Activated CD4-positive, alpha-beta T cell treated with anti-CD3 and anti-CD28 coated beads for 48 hours (primary cell): ENCODE data around the gene FOXJ3.

Source experiments
- DNase-seq: peaks from one replicate; pipeline ENCODE4 v3.0.0-alpha.2; 2020

FOXJ3 gene

DNA sequence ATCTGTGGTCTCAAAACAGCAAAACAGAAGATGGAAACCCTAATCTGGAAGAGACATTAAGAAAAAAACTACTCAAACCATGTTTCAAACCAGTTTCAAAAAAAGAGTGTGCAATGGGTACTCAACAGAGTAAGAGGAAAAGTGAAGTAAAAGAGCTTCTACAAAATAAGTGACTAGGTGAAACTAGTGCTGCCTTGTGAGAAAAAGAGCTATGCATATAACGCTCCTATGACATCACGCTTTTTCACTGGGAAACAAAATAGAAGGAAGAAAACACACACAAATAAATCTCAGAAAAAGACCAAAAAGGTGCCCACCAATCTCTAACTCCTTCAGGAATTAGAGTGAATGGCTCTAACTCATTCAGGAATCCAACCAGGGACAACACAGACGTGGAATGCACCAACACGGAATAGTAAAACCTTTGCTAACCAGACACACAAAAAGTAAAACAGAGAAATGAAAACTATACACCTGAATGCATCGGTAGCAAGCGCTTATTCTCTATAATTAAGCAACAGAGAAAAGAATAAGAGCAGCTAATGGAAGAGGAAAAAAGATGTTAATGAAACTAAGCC, 1.3 kb downstream of the FOXJ3 start:
- no peak for DNase-seq

DNA sequence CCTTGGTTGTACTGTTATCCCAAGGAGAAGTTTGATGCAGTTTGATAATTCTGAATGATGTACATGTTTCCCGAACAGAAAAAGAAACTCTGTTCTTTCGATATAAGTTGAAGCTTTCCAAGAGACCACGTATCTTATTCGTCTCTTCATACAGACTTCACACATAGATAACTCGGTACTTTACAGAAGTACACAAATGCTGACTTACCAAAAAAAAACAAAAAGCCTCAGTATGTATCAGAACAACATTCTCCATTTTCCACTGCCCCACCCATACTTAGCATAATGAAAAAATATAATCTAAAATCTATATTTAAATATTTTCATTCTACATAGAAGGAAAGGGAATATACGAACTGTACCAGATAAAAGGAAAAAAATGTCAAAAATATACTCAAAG, 2.2 kb downstream of the FOXJ3 start:
- DNase-seq = no peak

DNA sequence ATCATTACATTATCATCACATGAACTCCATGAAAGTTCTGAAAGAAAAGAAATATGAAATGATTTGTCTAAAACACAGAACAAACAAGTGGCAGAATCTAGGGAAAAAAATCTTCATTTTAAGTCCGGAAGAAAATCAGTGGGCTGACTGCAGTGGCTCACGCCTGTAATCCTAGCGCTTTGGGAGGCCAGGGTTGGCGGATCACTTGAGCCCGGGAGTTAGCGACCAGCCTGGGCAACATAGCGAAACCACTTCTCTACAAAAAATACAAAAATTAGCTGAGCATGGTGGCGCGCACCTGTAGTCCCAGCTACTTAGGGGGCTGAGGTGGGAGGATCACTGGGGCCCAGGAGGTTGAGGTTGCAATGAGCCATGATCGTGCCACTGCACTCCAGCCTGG, 4.8 kb downstream of the FOXJ3 start:
- no peak for DNase-seq

DNA sequence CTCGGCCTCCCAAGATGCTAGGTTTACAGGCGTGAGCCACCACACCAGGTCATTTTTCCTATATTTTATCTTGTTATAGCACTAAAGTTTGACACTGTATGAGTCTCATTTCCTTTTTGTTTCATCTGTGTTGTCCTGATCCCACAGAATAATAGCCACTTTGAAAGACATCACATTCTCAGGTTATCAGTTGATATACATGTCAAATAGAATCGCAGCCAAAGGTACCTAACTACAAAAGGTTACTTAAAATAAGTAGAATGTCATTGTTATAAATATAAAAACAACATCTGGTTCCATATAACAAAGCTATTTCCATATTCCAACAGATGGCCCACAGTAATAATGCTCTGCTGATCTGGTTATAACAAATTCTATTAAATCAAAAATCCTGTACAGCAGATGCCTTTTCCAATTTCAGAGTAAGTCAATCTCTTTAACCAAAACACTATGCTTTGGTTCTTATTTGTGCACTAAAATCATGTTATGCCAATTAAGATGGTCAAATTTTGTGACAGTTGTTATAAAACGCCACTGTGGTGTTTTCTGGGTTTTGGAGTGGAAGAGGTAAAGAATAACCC, 6.0 kb downstream of the FOXJ3 start:
- DNase-seq = no peak

DNA sequence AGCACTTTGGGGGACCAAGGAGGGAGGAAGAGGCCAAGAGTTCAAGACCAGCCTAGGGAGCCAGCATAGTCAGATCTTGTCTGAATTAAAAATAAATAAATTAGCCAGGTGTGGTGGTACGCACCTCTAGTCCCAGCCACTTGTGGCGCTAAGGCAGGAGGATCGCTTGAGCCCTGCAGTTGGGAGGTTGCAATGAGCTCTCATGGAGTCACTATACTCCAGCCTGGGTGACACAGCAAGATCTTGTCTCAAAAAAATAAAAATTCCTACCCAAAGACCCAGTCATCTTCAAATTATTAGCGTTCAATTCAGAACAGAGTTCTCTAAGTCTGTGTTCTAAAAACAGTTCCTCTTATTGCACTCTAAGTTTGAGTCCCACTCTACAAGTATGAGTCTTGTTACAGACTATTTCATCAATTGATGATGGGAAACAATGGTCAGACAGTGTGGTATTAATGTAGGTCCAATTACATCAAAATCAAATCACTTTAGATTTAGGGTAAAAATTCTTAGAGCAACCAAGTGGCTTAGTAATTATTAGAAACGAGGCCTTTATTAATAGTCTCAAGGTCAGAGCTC, 6.9 kb downstream of the FOXJ3 start:
- DNase-seq = no peak

DNA sequence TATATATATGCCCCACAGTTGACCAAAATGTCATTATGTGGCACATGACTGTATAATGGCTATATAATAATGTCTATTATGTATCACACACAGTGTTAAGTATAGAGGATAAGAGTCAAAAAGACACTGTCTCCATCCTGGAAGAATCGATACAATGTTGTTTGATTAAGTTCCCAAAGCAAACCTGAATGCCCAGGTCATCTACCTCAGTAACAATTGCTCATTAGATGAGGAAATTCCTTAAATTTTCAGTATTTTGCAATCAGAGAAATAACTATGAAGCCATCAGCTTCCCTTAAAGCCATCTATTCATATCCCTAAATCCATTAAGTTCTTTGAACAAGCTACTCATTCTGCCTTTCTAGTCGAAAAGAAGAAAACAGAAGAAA, 10.0 kb downstream of the FOXJ3 start:
- no peak for DNase-seq

DNA sequence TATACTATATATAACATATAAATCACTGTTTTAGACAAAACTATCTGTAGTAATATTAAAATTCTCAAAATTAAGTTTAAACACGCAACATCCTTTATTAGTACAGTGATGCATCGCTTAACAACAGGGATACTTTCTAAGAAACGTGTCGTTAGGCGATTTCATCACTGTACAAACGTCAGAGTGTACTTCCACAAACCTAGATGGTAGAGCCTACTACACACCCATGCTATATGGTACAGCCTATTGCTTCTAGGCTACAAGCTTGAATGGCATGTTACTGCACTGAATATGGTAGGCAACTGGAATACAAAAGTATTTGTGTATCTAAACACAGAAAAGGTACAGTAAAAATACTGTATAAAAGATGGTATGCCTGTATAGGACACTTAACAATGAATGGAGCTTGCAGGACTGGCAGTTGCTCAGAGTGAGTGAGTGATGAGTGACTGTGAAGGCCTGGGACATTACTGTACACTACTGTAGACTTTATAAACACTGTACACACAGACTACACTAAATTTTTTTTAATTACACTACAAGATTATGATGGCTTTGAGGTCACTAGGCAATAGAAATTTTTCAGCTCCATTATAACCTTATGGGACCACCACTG, 10.5 kb downstream of the FOXJ3 start:
- no peak for DNase-seq

DNA sequence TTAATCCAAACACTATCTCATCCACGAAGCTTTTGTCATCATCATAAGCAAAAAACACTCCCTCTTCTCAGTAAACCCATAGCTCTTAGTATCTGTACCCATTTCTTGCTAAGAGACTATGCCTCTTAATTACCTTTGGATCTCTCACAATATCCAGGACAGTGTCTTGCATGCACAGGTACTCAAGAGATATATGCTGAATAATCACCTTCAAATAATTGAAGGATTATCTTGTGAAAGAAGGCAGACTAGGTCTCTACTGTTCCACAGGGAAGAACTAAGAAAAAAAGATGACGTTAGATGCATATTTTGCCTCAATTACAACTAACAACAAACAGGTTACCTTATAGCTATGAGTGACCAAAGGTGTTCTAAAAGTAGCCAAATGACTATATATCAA, 11.5 kb downstream of the FOXJ3 start:
- no peak for DNase-seq

DNA sequence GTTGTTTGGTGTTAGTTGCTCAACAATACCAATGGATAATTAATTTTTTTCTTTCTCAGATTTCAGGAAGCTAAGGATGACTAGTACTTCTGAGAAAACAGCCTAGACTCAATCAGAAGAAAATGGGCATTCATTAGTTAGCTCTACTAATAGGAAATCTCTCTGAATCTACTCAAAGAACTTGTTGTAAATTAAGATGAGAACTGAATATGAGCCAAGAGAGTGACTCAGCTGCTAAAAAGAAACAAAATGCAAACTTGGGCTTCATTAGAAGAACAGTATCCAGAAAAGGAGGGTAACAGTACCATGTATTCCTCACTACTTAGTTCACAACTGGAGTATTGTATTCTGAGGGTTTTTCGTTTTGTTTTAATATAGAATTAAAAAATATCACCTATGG, 12.5 kb downstream of the FOXJ3 start:
- no peak for DNase-seq

DNA sequence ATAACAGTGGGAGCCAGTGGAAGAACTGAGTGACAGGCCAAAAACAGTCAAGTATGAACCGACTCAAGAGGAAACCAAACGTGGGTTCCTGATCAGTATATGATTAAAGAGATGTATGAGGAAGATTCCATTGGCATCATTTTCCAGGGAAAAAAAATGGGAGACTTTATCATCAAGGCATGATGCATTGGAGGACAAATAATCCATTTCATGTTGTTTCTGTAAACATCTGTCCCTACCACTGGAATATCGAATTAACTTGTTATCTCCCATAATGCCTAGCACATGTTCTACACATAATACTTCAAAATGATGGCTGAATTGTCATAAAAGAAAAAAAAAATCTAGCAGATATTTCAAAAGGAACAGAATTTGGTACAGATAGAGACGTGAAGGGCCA, 13.3 kb downstream of the FOXJ3 start:
- no peak for DNase-seq

DNA sequence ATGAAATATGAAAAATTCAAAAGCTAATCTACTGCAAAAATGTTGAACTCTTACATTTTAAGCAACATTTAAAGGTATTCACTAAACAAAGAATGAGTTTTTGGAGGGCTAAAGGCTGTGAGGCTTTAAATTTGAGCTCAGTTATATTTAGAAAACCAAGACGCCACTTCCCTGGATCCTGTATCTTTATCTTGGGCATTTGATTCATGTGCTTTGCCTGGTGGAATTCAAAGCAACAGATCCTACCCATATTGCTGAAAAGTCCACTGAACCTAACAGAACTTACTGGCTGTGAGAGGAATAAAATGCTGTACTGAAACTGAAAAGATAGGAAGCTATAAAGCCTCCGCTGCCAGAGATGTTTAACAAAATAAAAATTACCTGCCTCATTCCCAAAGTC, 14.3 kb downstream of the FOXJ3 start:
- no peak for DNase-seq

DNA sequence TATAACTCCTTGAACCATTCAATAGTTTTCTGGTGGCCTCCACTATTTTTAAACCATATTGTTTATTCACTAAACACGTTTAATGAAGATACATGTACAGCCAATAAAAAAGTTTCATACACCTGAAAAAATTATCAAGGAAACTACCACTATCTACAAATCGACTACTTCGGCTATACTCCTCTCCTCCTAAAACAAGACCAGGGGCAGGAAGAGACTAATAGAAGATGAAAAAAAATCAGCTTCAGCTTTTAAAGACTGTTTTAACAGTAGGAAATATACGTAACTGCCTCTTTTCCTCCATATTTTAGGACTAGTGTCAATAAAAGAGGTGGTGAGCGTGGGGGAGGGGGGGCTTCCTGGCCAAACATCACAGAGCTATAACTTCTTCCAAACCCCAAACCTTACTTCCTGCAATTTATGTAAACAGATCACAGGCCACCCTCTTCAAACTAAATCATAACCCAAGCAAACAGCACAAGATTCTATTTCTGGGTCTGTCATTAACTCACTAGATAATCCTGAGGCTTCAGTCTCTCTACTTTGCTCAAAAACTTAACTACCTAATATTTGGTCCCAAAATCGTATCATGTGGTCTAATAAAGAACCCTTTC, 15.1 kb downstream of the FOXJ3 start:
- no peak for DNase-seq

DNA sequence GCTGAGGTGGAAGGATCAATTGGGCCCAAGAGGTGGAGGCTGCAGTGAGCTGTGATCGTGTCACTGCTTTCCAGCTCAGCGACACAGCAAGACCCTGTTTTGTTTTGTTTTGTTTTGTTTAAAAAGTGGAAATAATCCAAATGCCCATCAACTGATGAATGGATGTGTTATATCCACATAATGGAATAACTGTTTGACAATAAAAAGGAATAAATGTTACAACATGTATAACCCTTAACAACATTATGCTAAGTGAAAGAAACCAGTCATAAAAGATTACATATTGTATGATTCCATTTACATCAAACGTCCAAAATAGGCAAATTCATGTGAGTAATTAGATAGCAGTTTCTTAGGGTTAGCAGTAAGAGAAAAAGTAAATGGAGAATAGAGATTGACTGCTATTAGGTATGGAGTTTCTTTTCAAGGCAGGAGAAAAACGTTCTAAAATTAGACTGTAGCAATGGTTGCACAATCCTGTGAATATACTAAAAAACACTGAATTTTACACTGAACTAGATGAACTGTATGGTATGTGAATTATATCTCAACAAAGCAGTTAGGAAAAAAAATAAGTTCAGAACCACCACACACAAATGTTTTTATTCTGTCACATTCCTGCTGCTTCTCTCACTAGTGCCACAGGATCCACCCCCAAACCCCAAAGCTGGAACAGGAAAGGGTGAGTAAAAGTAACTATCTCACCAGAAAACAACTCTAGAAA, 15.7 kb downstream of the FOXJ3 start:
- DNase-seq = no peak

DNA sequence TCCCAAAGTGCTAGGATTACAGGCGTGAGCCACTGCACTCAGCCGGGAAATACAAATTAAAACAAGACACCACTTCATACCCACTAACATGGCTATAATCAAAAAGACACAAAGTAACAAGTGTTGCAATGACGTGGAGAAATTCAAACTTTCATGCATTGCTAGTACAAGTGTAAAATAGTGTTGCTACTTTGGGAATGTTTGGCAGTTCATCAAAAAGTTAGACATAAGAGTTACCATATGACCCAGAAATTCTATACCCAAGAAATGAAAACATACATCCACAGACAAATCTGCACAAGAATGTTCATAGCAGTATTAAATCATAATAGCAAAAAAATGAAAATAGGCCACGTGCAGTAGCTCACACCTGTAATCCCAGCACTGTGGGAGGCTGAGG, 16.4 kb downstream of the FOXJ3 start:
- no peak for DNase-seq

DNA sequence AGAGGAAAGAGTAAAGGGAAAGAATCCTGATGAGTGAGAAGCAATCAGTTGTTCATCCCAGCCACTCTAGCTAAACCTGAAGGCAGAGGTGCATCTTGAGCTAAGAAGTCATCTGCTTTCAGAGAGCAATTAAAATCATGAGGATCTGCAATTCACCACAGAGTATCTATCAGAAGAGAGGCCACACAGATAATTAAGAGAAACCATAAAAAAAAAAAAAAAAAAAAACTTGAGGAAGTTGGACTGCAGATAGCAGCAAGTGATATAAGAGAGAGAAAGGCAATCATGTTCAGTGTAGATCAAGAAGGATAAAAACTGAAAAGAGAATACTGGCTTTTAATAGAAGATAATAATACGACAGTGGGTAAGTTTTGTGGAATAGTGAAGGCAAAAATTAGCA, 17.7 kb downstream of the FOXJ3 start:
- no peak for DNase-seq

DNA sequence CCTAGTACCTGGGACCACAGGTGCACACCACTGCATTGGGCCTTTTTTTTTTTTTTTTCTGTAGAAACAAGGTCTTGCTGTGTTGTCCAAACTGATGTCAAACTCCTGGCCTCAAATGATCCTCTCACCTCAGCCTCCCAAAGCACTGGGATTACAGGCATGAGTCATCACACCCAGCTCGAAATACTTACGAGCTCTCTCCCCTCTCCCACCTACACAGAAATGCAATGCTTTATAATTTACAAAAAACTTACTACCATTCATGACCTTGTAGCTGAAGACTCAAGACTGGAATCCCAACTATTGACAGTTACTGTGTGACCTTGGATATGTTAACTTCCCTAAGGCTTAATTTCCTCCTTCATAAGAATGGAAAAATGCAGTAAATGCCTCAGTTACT, 18.7 kb downstream of the FOXJ3 start:
- no peak for DNase-seq

DNA sequence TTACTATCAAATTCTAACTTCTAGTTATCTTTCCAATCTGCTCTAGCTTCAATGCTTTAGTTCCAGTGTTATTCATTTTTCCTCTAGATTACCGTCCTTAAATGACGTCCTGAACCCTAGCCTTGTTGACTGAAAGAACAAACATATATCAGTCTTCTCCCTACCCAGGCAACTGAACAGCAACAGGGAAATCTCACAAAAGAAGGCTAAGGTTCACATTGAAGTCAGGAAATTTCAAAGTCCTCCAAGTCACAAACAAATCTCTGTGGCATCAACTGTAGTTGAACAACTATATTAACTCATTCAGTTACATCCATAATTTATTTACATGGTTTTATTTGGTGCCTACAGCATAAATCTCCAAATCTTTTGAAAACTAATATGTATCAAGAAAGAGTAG, 19.5 kb downstream of the FOXJ3 start:
- DNase-seq = no peak

DNA sequence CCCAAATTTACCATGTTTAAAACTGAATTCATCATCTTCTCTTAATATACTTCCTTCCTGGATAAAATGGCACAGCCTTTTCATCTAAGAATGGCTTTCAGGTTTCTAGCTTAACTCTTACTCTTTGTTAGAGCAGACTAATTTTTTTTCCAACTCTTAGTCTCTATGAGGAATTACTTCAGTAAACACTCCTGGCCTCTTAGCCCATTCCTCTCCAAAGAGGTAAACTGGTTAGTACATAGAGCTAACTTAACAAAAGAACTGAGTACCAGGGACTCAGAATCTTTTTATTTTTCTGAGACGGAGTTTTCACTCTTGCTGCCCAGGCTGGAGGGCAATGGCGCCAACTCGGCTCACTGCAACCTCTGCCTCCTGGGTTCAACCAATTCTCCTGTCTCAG, 21.1 kb downstream of the FOXJ3 start:
- no peak for DNase-seq

DNA sequence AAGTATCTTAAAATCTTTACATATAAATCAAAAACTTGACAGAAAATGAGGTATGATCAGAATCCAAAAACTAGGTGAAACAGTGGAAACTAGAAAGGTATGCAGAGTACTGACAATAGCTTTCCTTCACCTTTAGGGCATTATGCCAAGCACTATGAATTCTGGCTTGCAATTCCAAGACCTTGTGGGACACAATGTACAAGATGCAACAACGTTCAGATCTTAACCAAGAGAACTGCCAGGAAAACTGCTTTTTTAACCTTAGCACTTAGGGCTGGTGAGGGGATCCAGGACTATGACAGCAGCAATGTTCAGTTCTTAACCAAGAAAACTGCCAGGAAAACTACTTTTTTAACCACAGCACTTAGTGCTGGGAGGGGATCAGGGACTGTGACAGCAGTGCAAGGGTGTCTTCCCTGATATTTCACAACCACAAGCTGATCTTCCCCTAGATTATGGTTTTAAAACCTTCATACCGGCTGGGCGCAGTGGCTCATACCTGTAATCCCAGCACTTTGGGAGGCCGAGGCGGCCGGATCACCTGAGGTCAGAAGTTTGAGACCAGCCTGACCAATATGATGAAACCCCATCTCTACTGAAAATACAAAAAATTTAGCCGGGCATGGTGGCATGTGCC, 22.3 kb downstream of the FOXJ3 start:
- no peak for DNase-seq

DNA sequence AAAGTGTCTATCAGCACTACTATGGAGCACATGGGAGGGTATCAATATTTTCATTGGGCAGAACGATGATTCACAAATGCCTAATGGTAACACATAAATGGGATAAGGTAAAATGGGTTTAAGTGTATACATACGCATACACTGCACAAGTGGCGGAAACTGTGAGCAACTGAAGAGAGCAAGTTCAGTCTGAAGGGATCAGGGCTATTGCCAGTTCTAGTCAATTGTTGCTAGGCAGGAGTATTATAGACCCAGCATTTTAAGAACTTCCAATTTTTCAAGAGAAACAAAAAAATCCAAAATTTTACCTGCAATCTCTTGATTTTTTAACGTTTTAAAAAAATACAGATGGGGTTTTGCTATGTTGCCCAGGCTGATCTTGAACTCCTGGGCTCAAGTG, 23.1 kb downstream of the FOXJ3 start:
- DNase-seq = no peak

DNA sequence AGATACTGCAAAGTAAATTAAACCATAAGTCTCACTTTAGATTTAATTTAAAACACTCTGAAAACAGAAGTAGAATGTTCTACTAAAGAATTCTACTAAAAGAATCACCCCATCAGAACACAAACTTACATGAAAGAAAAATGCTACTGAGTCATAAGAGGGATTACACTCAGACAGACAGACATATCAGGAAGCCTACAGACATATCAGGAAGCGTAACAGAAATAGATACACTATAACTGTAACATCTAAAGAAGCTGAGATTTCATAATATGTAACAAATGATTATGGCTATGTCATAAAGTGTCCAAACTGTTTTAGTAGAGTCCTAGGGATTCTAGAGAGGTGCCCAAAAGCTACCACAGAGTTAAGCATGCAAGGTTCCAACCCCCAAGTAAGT, 23.9 kb downstream of the FOXJ3 start:
- no peak for DNase-seq

DNA sequence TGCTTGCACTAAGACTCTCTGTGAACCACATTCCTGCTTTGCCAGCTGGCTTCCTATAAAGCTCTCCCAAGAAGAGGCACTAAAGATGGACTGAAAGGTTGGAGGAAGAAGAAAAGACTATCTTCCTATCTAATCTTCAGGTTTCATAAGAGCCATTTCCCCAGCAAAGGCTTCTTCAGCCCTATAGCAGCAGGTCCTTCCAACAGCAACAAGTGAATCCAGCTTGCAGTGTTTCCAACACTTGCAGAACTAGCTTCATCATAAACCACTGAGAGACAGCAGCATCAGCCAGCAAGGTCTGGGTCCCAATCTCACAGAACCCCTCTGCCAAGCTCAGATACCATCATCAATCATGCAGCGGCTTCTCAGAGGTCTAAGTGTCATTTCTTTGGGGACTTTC, 28.1 kb downstream of the FOXJ3 start:
- DNase-seq = no peak

DNA sequence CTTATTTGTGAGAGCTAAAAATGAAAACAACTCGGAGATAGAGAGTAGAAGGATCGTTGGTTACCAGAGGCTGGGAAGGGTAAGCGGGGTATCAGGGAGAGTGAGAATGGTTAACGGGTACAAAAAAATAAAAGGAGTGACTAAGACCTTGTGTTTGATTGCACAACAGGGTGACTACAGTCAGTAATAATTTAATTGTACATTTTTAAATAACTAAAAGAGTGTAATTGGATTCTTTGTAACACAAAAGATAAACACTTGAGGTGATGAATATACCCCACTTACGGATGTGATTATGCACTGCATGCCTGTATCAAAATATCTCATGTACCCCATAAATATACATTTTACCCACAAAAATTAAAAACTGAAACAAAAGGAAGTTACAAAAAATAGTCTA, 29.4 kb downstream of the FOXJ3 start:
- no peak for DNase-seq
